ENCODE data around the gene TRIM59. TPM values are rescaled to one million over a fixed set of nuclear protein-coding genes. Genes with fewer than 3 reads are reported as not detected.

Gene TRIM59
- total RNA-seq, 6 experiments from 2014 or later: 0.07 to 0.56 (median 0.31) TPM

- Histone ChIP-seq H3K27me3 (no peaks in the 10 kb centered on the region), H3K9me3 (no peaks in the 10 kb centered on the region), H3K4me1 (no peaks in the 10 kb centered on the region), H3K4me3 (no peak overlapping the region), H3K36me3 (no peaks in the 10 kb centered on the region), H3K27ac (no peak overlapping the region)
- DNase-seq: no peak
- 98% methylated on average over 7 of the region's 7 CpGs for WGBS (ENCODE audit: insufficient coverage, low coverage, low lambda C conversion rate, missing lambda C conversion rate)
- ATAC-seq: no peak
- TF ChIP-seq POLR2A (IDR thresholded peaks at IDR 0.05) (no peak), CTCF (IDR thresholded peaks at IDR 0.05) (no peak)
- intact Hi-C loops (cut with DNase I): no loop called here
Observed at GRCh38 chr3:160440687-160441086, 8.9 kb downstream of the TRIM59 start.

GRCh38 chr3:160437083-160437455 lies 12.5 kb downstream of the TRIM59 start:
- Histone ChIP-seq H3K27me3 (no peaks in the 10 kb centered on the region), H3K36me3 (peaks cover 0 to 24% (median under 1%) of the 10 kb centered on the region in 4 donors), H3K4me3 (no peak overlapping the region), H3K9me3 (no peaks in the 10 kb centered on the region), H3K27ac (no peak overlapping the region), H3K4me1 (no peaks in the 10 kb centered on the region)
- 90% methylated on average over 4 of the region's 5 CpGs for WGBS (ENCODE audit: insufficient coverage, low coverage, low lambda C conversion rate, missing lambda C conversion rate)
- TF ChIP-seq CTCF (IDR thresholded peaks at IDR 0.05) (no peak), POLR2A (IDR thresholded peaks at IDR 0.05) (no peak)
- ATAC-seq (no peak), DNase-seq (no peak)
- intact Hi-C loops (cut with DNase I): no loop called here

DNA sequence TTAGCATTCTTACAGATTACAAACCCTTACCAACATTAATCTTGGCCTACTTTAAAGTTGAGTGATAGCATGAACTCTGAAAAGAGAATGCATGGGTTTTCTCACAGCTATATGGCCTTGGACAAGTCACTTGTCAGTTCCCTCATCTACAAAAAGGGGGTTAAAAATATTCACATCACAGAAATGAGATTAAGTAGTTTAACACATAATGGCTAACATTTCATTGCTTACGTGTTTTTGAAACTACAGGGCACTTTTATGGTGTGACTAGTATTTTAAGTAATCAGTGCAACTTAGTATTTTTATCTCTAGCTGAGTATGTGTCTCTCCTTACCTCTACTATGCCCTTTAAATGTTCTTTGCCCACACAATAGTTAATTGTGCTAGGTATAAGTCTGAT lies 13.8 kb downstream of the TRIM59 start:
- no peak for ATAC-seq

GRCh38 chr3:160435095-160435494 lies 14.5 kb downstream of the TRIM59 start:
- no peak for ATAC-seq
- Histone ChIP-seq H3K4me1 (no peaks in the 10 kb centered on the region), H3K27ac (no peak overlapping the region), H3K4me3 (no peak overlapping the region), H3K27me3 (no peaks in the 10 kb centered on the region), H3K36me3 (peaks cover 0 to 41% (median 5%) of the 10 kb centered on the region in 4 donors), H3K9me3 (no peaks in the 10 kb centered on the region)
- WGBS (ENCODE audit: insufficient coverage, low coverage, low lambda C conversion rate, missing lambda C conversion rate): 100% methylated on average over 2 of the region's 2 CpGs
- no peak for TF ChIP-seq CTCF (IDR thresholded peaks at IDR 0.05)
- TF ChIP-seq POLR2A (IDR thresholded peaks at IDR 0.05): no peak
- no peak for DNase-seq
- intact Hi-C loops (cut with DNase I): no loop called here

More for the DNA sequence above, 13.8 kb downstream of the TRIM59 start:
- Histone ChIP-seq H3K36me3 (peaks cover 0 to 37% (median 4%) of the 10 kb centered on the region in 4 donors), H3K9me3 (no peaks in the 10 kb centered on the region), H3K27me3 (no peaks in the 10 kb centered on the region), H3K4me3 (no peak overlapping the region), H3K27ac (no peak overlapping the region), H3K4me1 (no peaks in the 10 kb centered on the region)
- TF ChIP-seq POLR2A (IDR thresholded peaks at IDR 0.05) (no peak), CTCF (IDR thresholded peaks at IDR 0.05) (no peak)
- intact Hi-C loops (cut with DNase I): no loop called here
- DNase-seq: no peak
- WGBS (ENCODE audit: insufficient coverage, low coverage, low lambda C conversion rate, missing lambda C conversion rate): 92% methylated on average over 1 of the region's 1 CpG

GRCh38 chr3:160434071-160434470 lies 15.5 kb downstream of the TRIM59 start:
- Histone ChIP-seq H3K9me3 (no peaks in the 10 kb centered on the region), H3K4me1 (no peaks in the 10 kb centered on the region), H3K27me3 (no peaks in the 10 kb centered on the region), H3K36me3 (peaks cover 0 to 41% (median 8%) of the 10 kb centered on the region in 4 donors), H3K27ac (no peak overlapping the region), H3K4me3 (no peak overlapping the region)
- intact Hi-C loops (cut with DNase I): no loop called here
- WGBS (ENCODE audit: insufficient coverage, low coverage, low lambda C conversion rate, missing lambda C conversion rate): 61% methylated on average over 2 of the region's 2 CpGs
- no peak for TF ChIP-seq POLR2A (IDR thresholded peaks at IDR 0.05)
- TF ChIP-seq CTCF (IDR thresholded peaks at IDR 0.05): no peak
- no peak for ATAC-seq
- no peak for DNase-seq
